T-cell (primary cell): ENCODE results near the gene ABCB9. TPM values are rescaled to one million over a fixed set of nuclear protein-coding genes. Genes with fewer than 3 reads are reported as not detected.

Experiments
- ATAC-seq, 4 experiments: fragments of 200-7000 bp in 3 of 4; fragments of 150-1000 bp in 1 of 4; cut with Tn5 transposase; replicated peaks in 1 of 4; 1 replicate in 3 of 4; 2 replicates in 1 of 4; pipeline ENCODE4 v1.10.0; 2021; ENCODE audit warnings: moderate library complexity in 3 of 4, mild to moderate bottlenecking in 2 of 4, moderate number of reproducible peaks in 1 of 4
- CTCF ChIA-PET, 2 donors: fragments of 300-600 bp; sonication (Branson Sonifier 250); formaldehyde crosslinking; loops; one replicate each; lab custom pipeline; 2022; ENCODE audit warnings: antibody characterized with exemption in 2 of 2; lab: Charles Lee
- POLR2A ChIA-PET, 2 donors: fragments of 300-600 bp; sonication (Branson Sonifier 250); formaldehyde crosslinking; loops; one replicate each; lab custom pipeline; 2022; ENCODE audit warnings: antibody characterized with exemption in 2 of 2; lab: Charles Lee
- DNase-seq, 35 experiments: peaks; one replicate each; pipeline versions ENCODE4 v3.0.0 to v3.0.0-alpha.2; 2013 to 2023
- H3K27ac ChIP-seq: one replicate; pipeline ENCODE4 v1.5.1; 2013; ENCODE audit warnings: low read length
- H3K27me3 ChIP-seq, 2 experiments: replicated peaks in 1 of 2; 1 replicate in 1 of 2; 2 replicates in 1 of 2; pipeline versions ENCODE4 v1.6.1 to v1.7.0; 2013; ENCODE audit warnings: low read length in 1 of 2, mixed read lengths in 1 of 2; ENCODE audit not compliant: control insufficient read depth in 2 of 2, insufficient read depth in 2 of 2; ENCODE audit errors: extremely low read depth in 1 of 2
- H3K36me3 ChIP-seq, 2 donors: 1 replicate in 1 of 2; 2 replicates in 1 of 2; pipeline versions ENCODE4 v1.6.1 to v1.7.0; 2013; ENCODE audit warnings: low read length in 1 of 2; ENCODE audit not compliant: control insufficient read depth in 2 of 2, insufficient read depth in 1 of 2; ENCODE audit errors: extremely low read depth in 1 of 2
- H3K4me1 ChIP-seq, 2 experiments: 1 replicate in 1 of 2; 2 replicates in 1 of 2; pipeline versions ENCODE4 v1.6.1 to v1.7.0; 2013; ENCODE audit warnings: low read length in 2 of 2, mixed read lengths in 1 of 2; ENCODE audit not compliant: insufficient read depth in 2 of 2, control insufficient read depth in 1 of 2; ENCODE audit errors: extremely low read depth in 1 of 2
- H3K4me3 ChIP-seq, 2 donors: 1 replicate in 1 of 2; 2 replicates in 1 of 2; pipeline versions ENCODE4 v1.5.1 to v1.7.0; 2013; ENCODE audit warnings: mild to moderate bottlenecking in 2 of 2, low read length in 1 of 2, moderate library complexity in 1 of 2; ENCODE audit not compliant: control insufficient read depth in 1 of 2; ENCODE audit errors: extremely low read depth in 1 of 2
- H3K9me3 ChIP-seq: 2 replicates; pipeline ENCODE4 v1.7.0; 2013
- H3K27ac Mint-ChIP-seq, 2 donors: one replicate each; pipeline ENCODE4 v1.8.0; 2020 to 2021; ENCODE audit warnings: mild to moderate bottlenecking in 2 of 2, mixed read lengths in 2 of 2
- H3K27me3 Mint-ChIP-seq, 2 donors: one replicate each; pipeline ENCODE4 v1.8.0; 2021 to 2022; ENCODE audit warnings: mixed read lengths in 2 of 2
- H3K36me3 Mint-ChIP-seq: one replicate; pipeline ENCODE4 v1.8.0; 2021; ENCODE audit warnings: mixed read lengths
- H3K4me1 Mint-ChIP-seq, 3 donors: one replicate each; pipeline ENCODE4 v1.8.0; 2020 to 2022; ENCODE audit warnings: mixed read lengths in 3 of 3, mild to moderate bottlenecking in 1 of 3
- H3K4me3 Mint-ChIP-seq, 3 donors: one replicate each; pipeline ENCODE4 v1.8.0; 2020 to 2022; ENCODE audit warnings: mild to moderate bottlenecking in 3 of 3, mixed read lengths in 3 of 3, moderate library complexity in 3 of 3
- H3K9me3 Mint-ChIP-seq, 3 donors: one replicate each; pipeline ENCODE4 v1.8.0; 2020 to 2022; ENCODE audit warnings: mixed read lengths in 3 of 3
- WGBS: methylation state at CpG from one replicate; pipeline ENCODE4 v1.1.5; 2013; ENCODE audit warnings: missing lambda C conversion rate; ENCODE audit not compliant: insufficient coverage; 5-methylcytosine and 5-hydroxymethylcytosine counted together
- total RNA-seq, 35 experiments: library from RNA in 6 of 35; stranded (reverse) in 6 of 35; fragments of 120-200 nt in 1 of 35; gene quantifications; one replicate each; pipeline versions ENCODE4 v1.2.1 to v1.2.4 and lab custom pipeline; 2013 to 2026

The ABCB9 gene
- total RNA-seq, 5 donors from 2014 or later (not counting 1 experiment from before 2014, with no cell fraction given) = 5.6 to 7.2 (median 6.1) TPM

- no peaks in the 10 kb centered on the region for H3K9me3 ChIP-seq
- CTCF ChIA-PET = interaction anchor here in 1 of 2 donors (0.8 to 1.2 kb wide), 3 partner anchors 10 to 96 kb away, joined by 3 to 5 read pairs (median 3); partner anchors contain the start of gene ABCB9
- DNase-seq (no peak), ATAC-seq (no peak)
- H3K27ac ChIP-seq = peak overlapping the region; percentile 99
- no peaks in the 10 kb centered on the region for H3K27me3 Mint-ChIP-seq
- no peaks in the 10 kb centered on the region for H3K9me3 Mint-ChIP-seq
- H3K4me3 ChIP-seq = peak overlapping the region; percentile 92 to 94
- H3K4me1 Mint-ChIP-seq = peaks cover 27 to 49% (median 38%) of the 10 kb centered on the region in 3 donors
- no peaks in the 10 kb centered on the region for H3K27me3 ChIP-seq
- H3K36me3 ChIP-seq = peaks cover 5 to 12% of the 10 kb centered on the region in 2 donors
- H3K36me3 Mint-ChIP-seq = no peaks in the 10 kb centered on the region
- peak overlapping the region; percentile 97 for H3K4me3 Mint-ChIP-seq
- H3K27ac Mint-ChIP-seq = peak overlapping the region; percentile 99 to 100
- peaks cover 15 to 57% of the 10 kb centered on the region in 2 experiments for H3K4me1 ChIP-seq
- POLR2A ChIA-PET = interaction anchor here in 1 of 2 donors (0.5 to 0.8 kb wide), 3 partner anchors 8 to 709 kb away, joined by 3 to 4 read pairs (median 3); partner anchors contain the start of gene TMED2
- 49% methylated on average over 3 of the region's 8 CpGs for WGBS
Observed at GRCh38 chr12:122975790-122976647, 9.8 kb upstream of the ABCB9 start.

DNA sequence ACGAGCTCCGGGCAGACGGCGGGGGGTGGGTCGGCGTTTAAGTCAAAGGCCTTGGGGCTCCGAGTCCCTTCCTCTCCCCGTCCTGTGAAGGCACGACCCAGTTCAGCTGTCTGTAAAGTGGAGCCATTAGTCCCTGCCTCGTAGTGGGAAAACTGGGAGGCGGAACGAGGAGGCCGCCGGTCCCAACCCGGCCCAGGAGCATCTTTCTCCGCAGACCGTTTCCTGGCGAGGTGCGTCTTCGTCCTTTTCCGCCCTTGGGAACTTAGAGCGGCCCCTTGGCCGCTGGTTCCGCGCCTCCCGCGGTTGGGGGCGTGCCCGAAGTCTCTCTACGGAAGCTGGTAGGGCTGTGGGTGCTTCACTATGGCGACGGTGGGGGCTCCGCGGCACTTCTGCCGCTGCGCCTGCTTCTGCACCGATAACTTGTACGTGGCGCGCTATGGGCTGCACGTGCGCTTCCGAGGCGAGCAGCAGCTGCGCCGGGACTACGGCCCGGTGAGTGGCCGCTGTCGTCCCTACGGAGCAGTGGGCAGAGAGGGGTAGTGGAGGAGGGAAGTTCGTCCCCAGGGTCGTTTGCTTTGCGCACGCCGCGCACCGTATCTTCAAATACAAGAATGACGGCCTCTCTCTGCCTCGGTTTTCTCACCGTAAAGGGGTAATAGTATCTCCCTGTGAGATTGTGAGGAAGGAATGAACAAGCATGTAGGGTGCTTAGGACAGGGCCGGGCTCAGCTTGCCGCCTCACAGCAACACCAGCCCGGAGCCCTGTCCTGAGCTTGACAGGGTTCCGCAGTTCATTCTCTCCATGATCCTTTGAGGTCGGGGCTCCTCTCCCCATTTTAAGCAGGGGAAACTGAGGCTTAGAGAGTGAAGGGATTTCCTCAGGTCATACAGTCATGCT is 8.9 kb upstream of the ABCB9 start, which contains the start of gene OGFOD2:
OGFOD2 (plus strand) TSS at position 353 of the 898 bp plus-strand sequence; CDS start at position 361, 8 bp downstream.
- peak within 1 kb of the TSS; percentile 99 to 100 for H3K27ac Mint-ChIP-seq

GRCh38 chr12:122974274-122974891 is 8.1 kb upstream of the ABCB9 start:
- Mint-ChIP-seq H3K27ac (peak overlapping the region; percentile 99 to 100), H3K36me3 (no peaks in the 10 kb centered on the region), H3K9me3 (no peaks in the 10 kb centered on the region), H3K4me1 (peaks cover 20 to 40% (median 31%) of the 10 kb centered on the region in 3 donors), H3K4me3 (peak overlapping the region; percentile 97), H3K27me3 (no peaks in the 10 kb centered on the region)
- no peaks in the 10 kb centered on the region for H3K27me3 ChIP-seq
- no peaks in the 10 kb centered on the region for H3K9me3 ChIP-seq
- H3K36me3 ChIP-seq = peaks cover 5 to 12% of the 10 kb centered on the region in 2 donors
- H3K4me1 ChIP-seq = peaks cover 10 to 48% of the 10 kb centered on the region in 2 experiments
- ATAC-seq (peak; percentile 85 to 87 (median 86)), DNase-seq (peak; percentile 96 to 100 (median 98))
- 1% methylated on average over 24 of the region's 32 CpGs for WGBS
- H3K4me3 ChIP-seq = peak overlapping the region; percentile 92 to 94
- POLR2A ChIA-PET = interaction anchor here (0.5 to 1.0 kb wide), 5 partner anchors 86 to 1677 kb away, joined by 3 to 12 read pairs (median 7); no protein-coding TSS in a partner anchor
- CTCF ChIA-PET = interaction anchor here in 1 of 2 donors (1.0 kb wide), 1 partner anchor 8 kb away, joined by 4 read pairs; the partner anchor contains the start of gene ABCB9
- H3K27ac ChIP-seq = peak overlapping the region; percentile 99

More for the DNA sequence above, 8.9 kb upstream of the ABCB9 start, which contains the start of gene OGFOD2:
- ATAC-seq (peak; percentile 83 to 88 (median 85)), DNase-seq (peak; percentile 87 to 96 (median 93))
- Histone ChIP-seq H3K27me3 (no peaks in the 10 kb centered on the region), H3K4me3 (peak within 1 kb of the TSS; percentile 92 to 94), H3K27ac (peak within 1 kb of the TSS; percentile 99), H3K9me3 (no peaks in the 10 kb centered on the region), H3K36me3 (peaks cover 5 to 12% of the 10 kb centered on the region in 2 donors), H3K4me1 (peaks cover 15 to 55% of the 10 kb centered on the region in 2 experiments)
- Mint-ChIP-seq H3K4me3 (peak within 1 kb of the TSS; percentile 97), H3K27me3 (no peaks in the 10 kb centered on the region), H3K36me3 (no peaks in the 10 kb centered on the region), H3K4me1 (peaks cover 26 to 48% (median 37%) of the 10 kb centered on the region in 3 donors), H3K9me3 (no peaks in the 10 kb centered on the region)
- CTCF ChIA-PET = interaction anchor here in 1 of 2 donors (0.8 to 1.2 kb wide), 4 partner anchors 9 to 96 kb away, joined by 3 to 5 read pairs (median 4); partner anchors contain the start of gene ABCB9
- under 1% methylated on average over 54 of the region's 66 CpGs for WGBS
- POLR2A ChIA-PET = interaction anchor here (0.5 to 1.0 kb wide), 8 partner anchors 9 to 1678 kb away, joined by 3 to 12 read pairs (median 5); partner anchors contain the start of gene TMED2 (in 1 of the 2)

DNA sequence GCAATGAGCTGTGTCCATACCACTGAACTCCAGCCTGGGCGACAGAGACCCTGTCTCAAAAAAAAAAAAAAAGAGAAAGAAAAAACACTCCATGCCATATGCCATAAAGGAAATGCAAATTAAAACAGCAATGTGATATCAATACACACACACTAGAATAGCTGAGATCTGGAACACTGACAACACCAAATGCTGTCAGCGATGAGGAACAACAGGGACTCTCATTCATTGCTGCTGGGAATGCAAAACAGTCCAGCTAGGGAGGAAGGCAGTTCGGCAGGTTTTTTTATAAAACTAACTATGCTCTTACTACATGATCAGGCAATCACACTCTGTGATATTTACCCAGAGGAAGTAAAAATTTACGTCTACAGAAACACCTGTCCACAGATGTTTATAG is 3.4 kb upstream of the ABCB9 start:
- no peaks in the 10 kb centered on the region for H3K27me3 Mint-ChIP-seq
- 50% methylated on average over 1 of the region's 4 CpGs for WGBS
- DNase-seq (no peak), ATAC-seq (no peak)
- H3K4me1 Mint-ChIP-seq = peaks cover 9 to 17% (median 15%) of the 10 kb centered on the region in 3 donors
- Histone ChIP-seq H3K4me1 (peaks cover 2 to 28% of the 10 kb centered on the region in 2 experiments), H3K4me3 (no peak overlapping the region), H3K9me3 (no peaks in the 10 kb centered on the region), H3K27me3 (no peaks in the 10 kb centered on the region), H3K27ac (no peak overlapping the region), H3K36me3 (no peaks in the 10 kb centered on the region)
- H3K4me3 Mint-ChIP-seq = no peak overlapping the region
- H3K9me3 Mint-ChIP-seq = no peaks in the 10 kb centered on the region
- ChIA-PET POLR2A (interaction anchor here in 1 of 2 donors (0.6 kb wide), 1 partner anchor 241 kb away, joined by 3 read pairs; no protein-coding TSS in a partner anchor), CTCF (interaction anchor here in 1 of 2 donors (1.2 kb wide), 1 partner anchor 109 kb away, joined by 6 read pairs; no protein-coding TSS in a partner anchor)
- H3K27ac Mint-ChIP-seq = no peak overlapping the region
- no peaks in the 10 kb centered on the region for H3K36me3 Mint-ChIP-seq

GRCh38 chr12:122968104-122968503 is 1.8 kb upstream of the ABCB9 start:
- no peak overlapping the region for H3K4me3 Mint-ChIP-seq
- H3K9me3 Mint-ChIP-seq = no peaks in the 10 kb centered on the region
- H3K4me3 ChIP-seq = no peak overlapping the region
- POLR2A ChIA-PET = interaction anchor here in 1 of 2 donors (0.6 kb wide), 1 partner anchor 1294 kb away, joined by 10 read pairs; no protein-coding TSS in a partner anchor
- H3K36me3 ChIP-seq = no peaks in the 10 kb centered on the region
- no peaks in the 10 kb centered on the region for H3K27me3 ChIP-seq
- no peaks in the 10 kb centered on the region for H3K27me3 Mint-ChIP-seq
- no peaks in the 10 kb centered on the region for H3K9me3 ChIP-seq
- WGBS = 100% methylated on average over 1 of the region's 2 CpGs
- CTCF ChIA-PET = no interaction called here
- peaks cover 4 to 13% (median 12%) of the 10 kb centered on the region in 3 donors for H3K4me1 Mint-ChIP-seq
- H3K4me1 ChIP-seq = peaks cover 0 to 21% of the 10 kb centered on the region in 2 experiments
- no peak for DNase-seq
- H3K36me3 Mint-ChIP-seq = no peaks in the 10 kb centered on the region
- peak overlapping the region; percentile 21 to 75 for H3K27ac Mint-ChIP-seq
- no peak overlapping the region for H3K27ac ChIP-seq
- no peak for ATAC-seq
